Stimulated activated CD4-positive, alpha-beta T cell treated with anti-CD3 and anti-CD28 coated beads, Interleukin-4, amount 100 ng/mL, for 1 hour (primary cell): ENCODE data around the gene LTN1.

Experiments
- DNase-seq: peaks from one replicate; pipeline ENCODE4 v3.0.0-alpha.2; 2020

The LTN1 gene

GRCh38 chr21:28923439-28923975 is 69.2 kb downstream of the LTN1 start:
- DNase-seq = no peak

DNA sequence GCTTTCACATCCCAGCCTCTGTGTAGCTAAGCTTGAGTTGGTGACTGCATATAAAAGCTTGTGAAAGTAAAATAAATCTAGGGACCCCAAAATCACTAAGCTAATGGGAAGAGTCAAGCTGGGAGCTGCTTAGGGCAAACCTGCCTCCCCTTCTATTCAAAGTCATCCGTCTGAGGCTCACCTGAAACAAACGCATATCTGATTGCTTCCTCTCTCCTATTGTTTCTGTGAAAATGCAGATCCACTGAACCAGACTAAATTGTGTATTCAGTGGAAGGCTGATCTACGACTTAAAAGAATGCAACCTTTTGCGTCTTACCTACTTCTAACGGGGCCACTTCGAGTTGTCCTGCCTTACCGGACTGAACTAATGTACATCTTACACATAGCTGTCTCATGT is 70.3 kb downstream of the LTN1 start:
- DNase-seq = no peak

DNA sequence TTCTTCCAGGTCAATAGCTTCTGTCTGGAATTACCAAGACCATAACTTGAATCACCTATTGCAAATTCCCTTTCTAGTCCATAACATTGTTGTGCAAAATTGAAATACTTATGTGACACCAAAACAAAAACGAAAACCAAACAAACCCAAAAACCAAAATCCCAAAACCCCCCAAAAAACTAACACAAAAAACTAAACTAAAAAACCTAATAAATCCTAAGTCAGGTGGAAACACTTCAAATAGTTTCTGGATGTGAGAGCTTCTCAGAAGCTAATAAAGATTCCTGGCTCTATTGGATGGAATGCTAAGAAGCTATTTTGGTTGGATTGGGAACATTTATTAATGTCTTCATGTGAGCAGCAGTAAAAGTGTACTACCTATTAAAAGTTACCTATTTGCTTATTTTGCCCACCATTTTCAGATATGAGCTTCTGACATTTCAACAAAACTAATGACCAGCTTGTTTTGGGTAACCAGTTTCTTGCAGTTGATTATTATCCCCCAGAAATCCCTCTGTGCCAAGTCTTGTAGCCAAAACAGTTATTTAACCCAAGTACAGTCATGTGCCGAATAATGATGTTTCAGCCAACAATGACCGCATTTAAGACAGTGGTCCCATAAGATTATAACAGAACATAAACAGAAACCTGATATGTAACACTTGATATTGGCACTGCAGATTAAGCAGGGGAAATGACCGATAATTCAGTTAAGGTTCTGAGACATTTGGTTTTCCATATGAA is 76.4 kb downstream of the LTN1 start:
- no peak for DNase-seq

DNA sequence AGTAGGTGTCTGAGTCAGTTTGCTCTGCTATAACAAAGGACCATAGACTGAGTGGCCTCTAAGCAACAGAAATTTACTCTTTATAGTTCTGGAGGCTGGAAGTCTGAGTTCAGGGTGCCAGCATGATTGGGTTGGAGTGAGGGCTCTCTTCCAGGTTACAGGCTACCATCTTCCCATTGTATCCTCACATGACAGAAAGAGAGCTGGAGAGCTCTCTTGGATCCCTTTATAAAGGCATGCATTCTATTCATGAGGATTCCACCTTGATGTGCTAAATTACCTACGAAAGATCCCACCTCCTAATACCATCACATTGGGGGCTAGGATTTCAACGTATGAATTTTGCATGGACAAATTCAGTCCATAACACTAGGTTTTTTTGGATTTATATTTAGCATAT is 79.6 kb downstream of the LTN1 start:
- no peak for DNase-seq

DNA sequence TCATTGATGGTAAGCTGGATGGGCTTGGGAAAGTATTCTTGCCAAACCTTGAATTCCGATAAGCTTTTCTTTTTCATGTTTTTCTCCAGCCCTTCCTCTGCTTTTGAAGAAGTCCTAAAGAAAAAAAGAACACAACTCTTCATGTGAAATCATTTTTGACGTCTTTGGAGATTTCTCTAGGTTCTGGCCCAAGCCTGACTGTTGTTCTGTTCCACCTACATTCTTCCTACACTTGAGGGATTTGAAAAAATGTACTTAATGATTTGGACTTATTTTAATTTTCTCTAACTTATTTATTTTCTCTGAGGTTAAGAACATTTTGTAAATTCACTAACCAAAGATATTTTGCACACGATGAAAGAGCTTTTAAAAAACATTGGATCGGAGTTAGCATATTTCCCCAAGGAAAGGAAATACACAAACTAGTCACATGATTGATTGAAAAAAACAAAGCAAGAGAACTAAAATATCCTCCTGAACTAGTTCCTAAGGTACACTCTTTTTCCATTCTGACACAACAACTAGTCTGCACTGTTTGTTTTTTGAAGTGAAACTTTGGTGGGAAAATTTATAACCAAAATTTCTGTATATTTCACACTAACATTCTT is 82.3 kb downstream of the LTN1 start:
- DNase-seq = no peak

DNA sequence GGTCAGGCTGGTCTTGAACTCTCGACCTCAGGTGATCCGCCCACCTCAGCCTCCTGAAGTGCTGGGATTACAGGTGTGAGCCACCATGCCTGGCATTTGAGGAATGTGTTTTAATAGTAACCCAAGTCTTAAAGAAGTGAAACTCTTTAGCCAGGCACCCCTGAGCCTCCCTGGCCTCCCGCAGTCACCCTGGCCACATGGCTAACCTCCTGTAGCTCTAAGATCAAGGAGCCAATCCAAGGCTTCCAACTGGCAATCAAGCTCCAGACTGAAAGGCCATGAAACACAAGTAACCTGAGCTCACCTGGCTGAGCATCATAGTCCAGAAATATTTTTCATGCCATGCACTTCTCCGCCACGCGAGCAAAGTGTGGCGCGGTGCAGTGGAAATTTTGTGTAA is 84.3 kb downstream of the LTN1 start:
- no peak for DNase-seq

DNA sequence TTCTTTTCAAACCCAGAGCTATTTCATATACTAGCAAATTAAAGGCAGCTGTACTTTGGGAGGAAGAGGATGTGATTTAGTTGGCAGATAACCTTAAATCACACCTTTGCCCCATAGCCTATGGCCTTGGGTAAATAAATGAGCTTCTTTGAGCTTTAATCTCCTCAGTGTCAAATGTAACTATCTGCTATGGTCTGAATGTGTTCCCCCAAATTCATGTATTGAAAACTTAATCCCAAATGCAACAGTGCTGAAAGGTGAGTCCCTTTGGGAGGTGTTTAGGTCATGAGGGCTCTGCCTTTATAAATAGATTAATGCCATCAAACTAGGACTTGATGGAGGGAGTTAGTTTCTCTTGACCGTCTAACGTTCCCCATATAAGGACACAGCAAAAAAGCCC is 85.8 kb downstream of the LTN1 start:
- DNase-seq = no peak

GRCh38 chr21:28906236-28906635 is 86.4 kb downstream of the LTN1 start:
- no peak for DNase-seq

- no peak for DNase-seq
Observed at GRCh38 chr21:28904961-28905435, 87.7 kb downstream of the LTN1 start.

DNA sequence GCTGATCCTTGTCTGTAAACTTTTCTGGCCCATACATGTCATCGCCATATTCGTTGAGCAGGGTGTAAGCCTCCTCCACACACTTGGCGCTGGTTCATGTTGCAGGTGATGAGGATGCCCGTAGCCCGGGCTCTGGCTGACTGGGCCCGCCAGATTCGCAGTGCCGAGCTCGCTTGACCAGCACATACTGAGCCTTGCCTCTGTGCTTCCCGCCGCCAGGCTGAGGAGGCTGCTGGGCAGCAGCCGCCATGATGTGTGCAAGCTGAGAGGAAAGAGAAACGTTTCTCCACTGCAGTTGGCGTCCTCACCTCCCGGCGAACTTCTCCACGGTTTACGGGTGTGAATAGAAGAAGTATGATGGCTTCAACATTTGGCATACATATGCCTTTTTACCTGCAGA is 89.2 kb downstream of the LTN1 start:
- DNase-seq = no peak

DNA sequence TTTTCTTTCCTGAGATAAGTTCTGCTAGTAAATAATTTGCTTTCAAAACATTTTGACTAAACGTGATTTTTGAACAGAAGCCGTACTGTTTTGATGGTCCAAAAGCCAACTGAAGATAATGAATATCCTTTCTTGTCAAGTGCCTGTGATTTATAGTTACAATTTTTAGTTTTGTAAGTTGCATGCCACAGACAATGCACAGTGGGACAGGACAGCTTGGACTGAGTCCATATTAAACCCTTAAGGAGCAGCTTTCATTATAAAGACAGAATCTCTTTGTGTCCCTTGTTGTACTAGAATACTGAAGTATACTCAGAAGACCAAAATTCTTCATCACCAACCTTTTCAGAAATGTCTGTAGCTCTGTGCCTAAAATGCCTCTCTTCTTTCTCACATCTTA is 92.2 kb downstream of the LTN1 start:
- DNase-seq = no peak

DNA sequence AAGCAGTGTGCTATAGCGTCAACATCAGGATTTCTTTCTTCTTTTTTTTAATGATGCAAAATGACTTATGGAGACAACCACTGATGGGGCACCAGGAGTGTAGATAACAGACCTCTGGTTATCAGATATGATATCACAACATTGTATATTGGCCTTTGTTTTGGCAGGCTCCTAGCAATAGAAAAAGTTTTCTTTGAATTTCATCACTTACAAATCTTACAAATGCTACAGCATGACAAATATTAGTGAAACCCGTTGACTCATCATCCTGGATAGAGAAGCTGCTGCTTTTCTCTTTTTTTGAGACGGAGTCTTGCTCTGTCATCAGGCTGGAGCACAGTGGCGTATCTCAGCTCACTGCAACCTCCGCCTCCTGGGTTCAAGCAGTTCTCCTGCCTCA is 92.9 kb downstream of the LTN1 start:
- no peak for DNase-seq

- DNase-seq = no peak
Observed at GRCh38 chr21:28899220-28899619, 93.5 kb downstream of the LTN1 start.

DNA sequence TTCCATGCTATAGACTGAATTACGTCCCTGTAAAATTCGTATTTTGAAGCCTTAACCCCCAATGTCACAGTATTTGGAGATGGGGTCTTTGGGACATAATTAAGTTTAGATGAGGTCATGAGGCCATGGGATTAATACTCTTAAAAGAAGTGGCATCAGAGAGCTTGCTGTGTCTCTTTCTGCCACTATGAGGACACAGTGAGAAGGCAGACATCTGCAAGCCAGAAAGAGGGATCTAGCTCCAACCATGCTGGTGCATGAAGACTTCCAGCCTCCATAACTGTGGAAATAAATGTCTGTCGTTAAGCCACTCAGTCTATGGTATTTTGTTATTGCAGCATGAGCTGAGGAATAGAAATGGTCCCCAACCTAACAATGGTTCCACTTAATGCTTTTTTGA is 99.0 kb downstream of the LTN1 start:
- DNase-seq = no peak

DNA sequence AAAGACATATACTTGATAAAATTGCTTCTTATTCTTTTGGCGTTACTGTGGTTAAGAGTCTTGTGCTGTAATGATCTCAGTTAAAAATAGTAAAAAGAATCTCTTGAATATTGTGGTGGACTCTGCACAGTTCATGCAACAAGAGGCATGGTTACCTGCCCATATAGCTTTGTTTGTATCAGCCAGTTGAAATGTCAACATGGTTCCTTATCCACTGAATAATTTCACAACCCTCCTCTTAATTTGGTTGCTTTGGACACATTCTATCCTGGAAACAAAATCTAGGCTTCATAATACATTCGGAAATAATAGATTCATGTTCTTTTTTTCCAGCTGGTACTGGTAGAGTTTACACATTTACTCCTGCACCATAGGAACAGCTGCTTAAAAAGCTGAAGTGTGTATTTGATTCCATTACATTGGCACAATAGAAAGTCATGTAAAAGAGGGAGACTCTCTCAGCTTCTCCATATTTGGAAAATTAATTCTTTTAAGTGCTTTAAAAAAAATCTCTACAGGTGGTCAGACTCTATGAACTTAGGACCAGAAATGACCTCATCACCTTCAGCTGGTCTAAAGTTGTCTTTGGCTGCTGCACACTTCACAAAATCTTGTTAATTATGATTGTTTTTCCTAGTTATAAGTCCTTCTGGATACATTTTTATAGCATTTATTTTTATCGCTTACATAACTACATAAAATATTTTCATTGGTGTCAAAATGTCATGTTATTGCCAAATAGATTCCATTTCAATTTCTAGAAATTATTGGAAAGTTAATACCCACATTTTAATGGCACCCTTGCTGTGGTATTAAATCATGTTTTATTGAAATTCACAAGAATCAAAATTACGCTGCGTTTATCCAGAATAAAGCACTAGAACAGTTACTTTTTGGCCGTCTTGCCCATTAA is 100.2 kb downstream of the LTN1 start:
- no peak for DNase-seq

- no peak for DNase-seq
Observed at GRCh38 chr21:28885853-28886177, 106.9 kb downstream of the LTN1 start.

GRCh38 chr21:28884976-28885852 is 107.5 kb downstream of the LTN1 start:
- DNase-seq = peak; percentile 90

DNA sequence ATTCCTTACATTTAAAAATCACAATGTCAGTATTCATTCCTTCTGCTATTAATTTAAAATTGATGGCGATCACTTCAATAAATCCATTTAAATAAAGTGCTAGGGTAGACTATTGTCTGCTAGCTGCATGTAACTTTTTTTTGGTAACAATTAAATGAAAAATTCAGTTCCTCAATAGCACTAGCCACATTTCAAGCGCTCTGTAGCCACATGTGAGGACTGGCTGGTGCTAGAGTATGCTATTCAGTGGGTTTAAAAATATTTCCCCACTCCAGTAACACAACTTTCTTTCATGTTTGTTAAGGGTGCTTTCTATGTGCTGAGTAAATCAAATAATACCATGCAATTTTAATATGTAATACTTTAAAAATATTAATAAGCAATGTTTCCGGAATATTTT is 108.2 kb downstream of the LTN1 start:
- DNase-seq = no peak

GRCh38 chr21:28883931-28884330 is 108.7 kb downstream of the LTN1 start:
- no peak for DNase-seq

DNA sequence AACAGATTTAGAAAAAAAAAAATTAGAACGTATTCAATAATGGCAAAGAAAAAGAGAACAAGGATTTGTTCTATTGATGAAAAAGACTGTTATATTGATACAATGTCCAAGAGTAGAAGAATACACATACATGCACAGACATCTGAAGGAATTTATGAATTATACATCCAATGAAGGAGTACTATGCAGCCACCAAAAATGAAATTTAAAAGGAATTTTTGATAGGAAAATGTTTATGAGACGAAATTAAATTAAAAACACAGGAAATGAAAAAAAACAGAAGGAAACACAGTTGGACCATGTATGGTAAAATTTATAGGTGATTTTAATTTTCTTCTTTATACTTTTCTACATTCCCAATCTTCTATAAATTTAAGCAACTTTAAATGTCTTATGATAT is 110.3 kb downstream of the LTN1 start:
- no peak for DNase-seq
